Esophagus squamous epithelium (tissue), 5 donors: ENCODE data around the gene SYT6. TPM values are rescaled to one million over a fixed set of nuclear protein-coding genes. Genes with fewer than 3 reads are reported as not detected.

Experiments
- DNase-seq: peaks from one replicate; lab custom pipeline; 2025; lab: John Stamatoyannopoulos, UW
- H3K27ac ChIP-seq, 4 donors: fragments of 200-600 bp; sonication (generic); one replicate each; pipeline ENCODE4 v1.5.1; 2016 to 2019; ENCODE audit warnings: mild to moderate bottlenecking in 1 of 4
- H3K27me3 ChIP-seq, 4 donors: fragments of 200-600 bp; sonication (generic); 1 replicate in 3 of 4; 2 replicates in 1 of 4; pipeline versions ENCODE4 v1.5.1 to v1.6.0; 2017 to 2021; ENCODE audit warnings: antibody characterized with exemption in 1 of 4
- H3K36me3 ChIP-seq, 3 donors: fragments of 200-600 bp; sonication (generic); one replicate each; pipeline ENCODE4 v1.5.1; 2016 to 2019
- H3K4me1 ChIP-seq, 3 donors: fragments of 200-600 bp; sonication (generic); one replicate each; pipeline ENCODE4 v1.5.1; 2017 to 2019
- H3K4me3 ChIP-seq, 4 donors: fragments of 200-600 bp; sonication (generic); 1 replicate in 3 of 4; 2 replicates in 1 of 4; pipeline ENCODE4 v1.5.1; 2016 to 2019; ENCODE audit warnings: mild to moderate bottlenecking in 2 of 4, moderate library complexity in 1 of 4
- H3K9me3 ChIP-seq, 3 donors: fragments of 200-600 bp; sonication (generic); one replicate each; pipeline ENCODE4 v1.5.1; 2016 to 2019
- POLR2A ChIP-seq, 4 donors: fragments of 450-650 bp; IDR thresholded peaks; one replicate each; pipeline ENCODE4 v1.6.1; 2017; ENCODE audit warnings: antibody characterized with exemption in 4 of 4, mild to moderate bottlenecking in 4 of 4, moderate library complexity in 3 of 4
- WGBS, 2 donors: methylation state at CpG; one replicate each; pipeline ENCODE4 v1.1.5; 2018; 5-methylcytosine and 5-hydroxymethylcytosine counted together
- intact Hi-C: fragments of 100-400 bp; cut with DNase I; formaldehyde crosslinking; loops from one replicate; pipeline ENCODE4 v1.15.0; 2022
- total RNA-seq, 4 donors: library from RNA; depleted of rRNA; stranded (reverse); fragments of >200 nt; gene quantifications; one replicate each; pipeline ENCODE4 v1.1.0, GENCODE V29; 2016
- TF ChIP-seq, protein P1 (sequence below), 6 experiments: fragments of 450-650 bp in 4 of 6; fragments of 200-600 bp in 2 of 6; sonication (generic) in 2 of 6; IDR thresholded peaks; one replicate each; pipeline ENCODE4 v1.5.1; 2016 to 2019; ENCODE audit warnings: antibody characterized with exemption in 6 of 6, mild to moderate bottlenecking in 4 of 6, moderate library complexity in 4 of 6
- donor health status: DM: yes; HTN: yes; CAD: no.

Gene SYT6
- total RNA-seq, 4 donors from 2014 or later: not detected

DNA sequence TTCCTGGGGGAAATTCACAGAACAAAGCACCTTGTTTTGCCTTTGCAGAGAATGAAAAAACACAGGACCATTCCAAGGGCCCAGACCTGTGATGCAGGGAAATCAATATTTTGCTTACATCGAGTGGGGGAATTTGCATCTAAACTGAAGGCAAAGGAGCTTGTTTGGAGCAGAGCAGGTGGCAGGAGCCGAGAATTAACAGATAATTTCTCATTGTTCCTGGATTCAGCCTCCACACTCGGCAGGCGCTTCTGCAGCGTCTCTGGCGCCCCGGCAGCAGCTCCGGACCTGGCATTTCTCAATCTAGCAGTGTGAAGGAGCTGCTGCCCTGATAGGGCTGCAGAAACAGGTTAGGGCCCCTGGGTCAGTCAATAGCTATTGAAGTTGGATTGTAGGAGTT, 2.0 kb upstream of the SYT6 start:
- H3K4me1 ChIP-seq: peaks cover 21 to 33% (median 25%) of the 10 kb centered on the region in 3 donors
- DNase-seq: no peak
- peaks cover 18 to 98% (median 34%) of the 10 kb centered on the region in 4 donors for H3K27me3 ChIP-seq
- H3K36me3 ChIP-seq: no peaks in the 10 kb centered on the region
- no peaks in the 10 kb centered on the region for H3K9me3 ChIP-seq
- TF ChIP-seq, protein P1, sequence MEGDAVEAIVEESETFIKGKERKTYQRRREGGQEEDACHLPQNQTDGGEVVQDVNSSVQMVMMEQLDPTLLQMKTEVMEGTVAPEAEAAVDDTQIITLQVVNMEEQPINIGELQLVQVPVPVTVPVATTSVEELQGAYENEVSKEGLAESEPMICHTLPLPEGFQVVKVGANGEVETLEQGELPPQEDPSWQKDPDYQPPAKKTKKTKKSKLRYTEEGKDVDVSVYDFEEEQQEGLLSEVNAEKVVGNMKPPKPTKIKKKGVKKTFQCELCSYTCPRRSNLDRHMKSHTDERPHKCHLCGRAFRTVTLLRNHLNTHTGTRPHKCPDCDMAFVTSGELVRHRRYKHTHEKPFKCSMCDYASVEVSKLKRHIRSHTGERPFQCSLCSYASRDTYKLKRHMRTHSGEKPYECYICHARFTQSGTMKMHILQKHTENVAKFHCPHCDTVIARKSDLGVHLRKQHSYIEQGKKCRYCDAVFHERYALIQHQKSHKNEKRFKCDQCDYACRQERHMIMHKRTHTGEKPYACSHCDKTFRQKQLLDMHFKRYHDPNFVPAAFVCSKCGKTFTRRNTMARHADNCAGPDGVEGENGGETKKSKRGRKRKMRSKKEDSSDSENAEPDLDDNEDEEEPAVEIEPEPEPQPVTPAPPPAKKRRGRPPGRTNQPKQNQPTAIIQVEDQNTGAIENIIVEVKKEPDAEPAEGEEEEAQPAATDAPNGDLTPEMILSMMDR (IDR thresholded peaks at IDR 0.05): no peak
- TF ChIP-seq POLR2A (IDR thresholded peaks at IDR 0.05): no peak
- H3K27ac ChIP-seq: no peak overlapping the region
- WGBS, 2 donors: 42 to 68% methylated on average over 2 to 8 of the region's 8 CpGs
- intact Hi-C loops: no loop called here
- H3K4me3 ChIP-seq: no peak overlapping the region

- Histone ChIP-seq H3K27me3 (peaks cover 18 to 100% (median 34%) of the 10 kb centered on the region in 4 donors), H3K4me1 (peaks cover 21 to 33% (median 25%) of the 10 kb centered on the region in 3 donors), H3K4me3 (no peak overlapping the region), H3K27ac (no peak overlapping the region), H3K9me3 (no peaks in the 10 kb centered on the region), H3K36me3 (no peaks in the 10 kb centered on the region)
- WGBS, 2 donors: 7% methylated on average over 3 of the region's 19 CpGs; no CpG with 5 or more reads in 1 of the 2 donors
- TF ChIP-seq, protein P1 (IDR thresholded peaks at IDR 0.05): no peak
- TF ChIP-seq POLR2A (IDR thresholded peaks at IDR 0.05): no peak
- DNase-seq: no peak
- intact Hi-C loops: no loop called here
Measured at GRCh38 chr1:114154963-114155322, 1.3 kb upstream of the SYT6 start.

- peak overlapping the region in 1 of 4 donors; percentile 67 for H3K4me3 ChIP-seq
- no peaks in the 10 kb centered on the region for H3K9me3 ChIP-seq
- 7 to 15% methylated on average over 11 to 28 of the region's 41 CpGs for WGBS, 2 donors
- intact Hi-C loops: no loop called here
- no peaks in the 10 kb centered on the region for H3K36me3 ChIP-seq
- no peak for TF ChIP-seq POLR2A (IDR thresholded peaks at IDR 0.05)
- TF ChIP-seq, protein P1 (IDR thresholded peaks at IDR 0.05): no peak
- H3K4me1 ChIP-seq: peaks cover 21 to 33% (median 25%) of the 10 kb centered on the region in 3 donors
- no peak for DNase-seq
- no peak overlapping the region for H3K27ac ChIP-seq
- peaks cover 18 to 100% (median 34%) of the 10 kb centered on the region in 4 donors for H3K27me3 ChIP-seq
Measured at GRCh38 chr1:114154146-114154962, 685 bp upstream of the SYT6 start.

- intact Hi-C loops: no loop called here
- H3K4me1 ChIP-seq: peaks cover 21 to 33% (median 25%) of the 10 kb centered on the region in 3 donors
- peaks cover 18 to 99% (median 34%) of the 10 kb centered on the region in 4 donors for H3K27me3 ChIP-seq
- H3K36me3 ChIP-seq: no peaks in the 10 kb centered on the region
- no peak for DNase-seq
- no peak for TF ChIP-seq POLR2A (IDR thresholded peaks at IDR 0.05)
- TF ChIP-seq, protein P1 (IDR thresholded peaks at IDR 0.05): no peak
- no peak overlapping the region for H3K27ac ChIP-seq
- no peaks in the 10 kb centered on the region for H3K9me3 ChIP-seq
- H3K4me3 ChIP-seq: peak overlapping the region; percentile 2 to 67 (median 32)
- WGBS, 2 donors: no CpG with 5 or more reads among the region's 89 CpGs
Measured at GRCh38 chr1:114152508-114153260, 985 bp downstream of the SYT6 start.
